K562 (cell line): Measurements from ENCODE around the gene MYH15. TPM values are rescaled to one million over a fixed set of nuclear protein-coding genes. Genes with fewer than 3 reads are reported as not detected.

Experiments
- CBFA2T3 ChIP-seq: fragments of 450-650 bp; IDR thresholded peaks from 2 replicates; pipeline ENCODE4 v1.6.1; 2017
- CEBPG ChIP-seq, 3 experiments: fragments of 200-800 bp in 1 of 3; sonication (Bioruptor generic) in 1 of 3; sonication (generic) in 1 of 3; formaldehyde crosslinking in 1 of 3; IDR thresholded peaks in 2 of 3; conservative IDR thresholded peaks in 1 of 3; 2 replicates each; pipeline versions ENCODE4 v1.6.1 to v1.8.0; 2016 to 2022; ENCODE audit warnings: missing compliant biosample characterization in 2 of 3, missing genetic modification characterization in 2 of 3, mild to moderate bottlenecking in 1 of 3, missing genetic modification reagents in 1 of 3
- ESRRB ChIP-seq: fragments of 250-450 bp; sonication (Bioruptor Pico); IDR thresholded peaks from 2 replicates; pipeline ENCODE4 v1.5.0; 2020; ENCODE audit warnings: mild to moderate bottlenecking, moderate library complexity, borderline replicate concordance
- HMG20B ChIP-seq: fragments of 250-450 bp; sonication (Bioruptor Pico); IDR thresholded peaks from 2 replicates; pipeline ENCODE4 v1.5.0; 2021; ENCODE audit warnings: mild to moderate bottlenecking
- IRF9 ChIP-seq: fragments of 450-650 bp; IDR thresholded peaks from 2 replicates; pipeline ENCODE4 v1.6.1; 2016; ENCODE audit warnings: missing biosample characterization, missing genetic modification characterization
- KDM1A ChIP-seq, 2 experiments: fragments of 450-650 bp; IDR thresholded peaks; 2 replicates each; pipeline ENCODE4 v1.6.1; 2016; ENCODE audit warnings: mild to moderate bottlenecking in 2 of 2
- KDM2B ChIP-seq: fragments of 250-450 bp; sonication (Bioruptor Pico); IDR thresholded peaks from 2 replicates; pipeline ENCODE4 v1.8.0; 2021; ENCODE audit warnings: mild to moderate bottlenecking, moderate library complexity
- NONO ChIP-seq, 2 experiments: fragments of 200-400 bp in 1 of 2; fragments of 450-650 bp in 1 of 2; formaldehyde crosslinking in 1 of 2; IDR thresholded peaks; 2 replicates each; pipeline ENCODE4 v1.6.1; 2017; ENCODE audit warnings: low read depth in 2 of 2, mild to moderate bottlenecking in 2 of 2, moderate library complexity in 2 of 2, low read length in 1 of 2
- PBX2 ChIP-seq, 2 experiments: IDR thresholded peaks in 1 of 2; conservative IDR thresholded peaks in 1 of 2; 2 replicates each; pipeline ENCODE4 v1.6.1; 2016; ENCODE audit warnings: low read depth in 2 of 2, mild to moderate bottlenecking in 1 of 2, missing compliant biosample characterization in 1 of 2, missing genetic modification characterization in 1 of 2, moderate library complexity in 1 of 2
- POLR3G ChIP-seq: IDR thresholded peaks from 2 replicates; pipeline ENCODE4 v1.6.1; 2011; ENCODE audit not compliant: insufficient read length, insufficient replicate concordance; ENCODE audit errors: extremely low read depth
- SLC30A9 ChIP-seq: fragments of 250-450 bp; sonication (Bioruptor Pico); IDR thresholded peaks from 2 replicates; pipeline ENCODE4 v1.8.0; 2022; ENCODE audit warnings: mild to moderate bottlenecking, moderate library complexity
- TFAP4 ChIP-seq: sonication (generic); formaldehyde crosslinking; IDR thresholded peaks from 2 replicates; pipeline ENCODE4 v1.8.0; 2022; ENCODE audit warnings: missing genetic modification reagents, mild to moderate bottlenecking, moderate library complexity, borderline replicate concordance
- XRCC4 ChIP-seq: IDR thresholded peaks from one replicate; pipeline ENCODE4 v1.6.1; 2011; ENCODE audit not compliant: insufficient read depth, insufficient read length; ENCODE audit errors: extremely low read depth
- YBX1 ChIP-seq: fragments of 450-650 bp; IDR thresholded peaks from 2 replicates; pipeline ENCODE4 v1.7.1; 2016; ENCODE audit warnings: mild to moderate bottlenecking
- ZNF232 ChIP-seq: sonication (generic); formaldehyde crosslinking; IDR thresholded peaks from 2 replicates; pipeline ENCODE4 v1.8.0; 2022; ENCODE audit warnings: mild to moderate bottlenecking, missing genetic modification reagents
- ZNF408 ChIP-seq: fragments of 250-450 bp; sonication (Bioruptor Pico); IDR thresholded peaks from 2 replicates; pipeline ENCODE4 v1.4.0; 2020; ENCODE audit warnings: low read depth, mild to moderate bottlenecking, moderate library complexity
- ZSCAN29 ChIP-seq: fragments of 450-650 bp; IDR thresholded peaks from 2 replicates; pipeline ENCODE4 v1.6.1; 2017
- polyA plus RNA-seq, 8 experiments: library from polyadenylated mRNA; depleted of rRNA in 4 of 8; stranded (reverse) in 5 of 8; unstranded in 3 of 8; fragments of >200 nt; fragmentation: Nextera tagmentation in 2 of 8; fragmentation: Illumina TruSeq in 1 of 8; extraction: Ambion mirVana in 2 of 8; extraction: Trizol in 1 of 8; gene quantifications; 2 replicates each; pipeline versions ENCODE4 v1.2.1 to v1.2.3, GENCODE V29; 2011 to 2014; ENCODE audit warnings: inconsistent platforms in 1 of 8, missing spikeins in 1 of 8
- total RNA-seq, 7 experiments: library from RNA; depleted of rRNA in 6 of 7; stranded (reverse); fragments of >200 nt in 6 of 7; fragmentation: Illumina TruSeq in 2 of 7; extraction: Trizol in 2 of 7; gene quantifications; 2 replicates each; pipeline versions ENCODE4 v1.2.1 to v1.2.3, GENCODE V29; 2011 to 2021; ENCODE audit warnings: low replicate concordance in 1 of 7
- TF ChIP-seq, protein P1 (sequence below), 2 experiments: fragments of 450-650 bp; conservative IDR thresholded peaks; 2 replicates each; pipeline ENCODE4 v1.6.1; 2017; ENCODE audit warnings: mild to moderate bottlenecking in 2 of 2, moderate library complexity in 2 of 2
- TF ChIP-seq, protein P2 (sequence below): sonication (generic); formaldehyde crosslinking; IDR thresholded peaks from 2 replicates; pipeline ENCODE4 v1.8.1; 2023; ENCODE audit warnings: mild to moderate bottlenecking, missing genetic modification reagents, moderate library complexity

The MYH15 gene
- total and polyA plus RNA-seq, 9 of the 15 experiments (the other 6 are each of a cell fraction or from before 2014, with no cell fraction given): 0.03 to 0.29 (median 0.12) TPM

GRCh38 chr3:108406661-108407206, 103.7 kb downstream of the MYH15 start (continued):
- TF ChIP-seq PBX2 (CRISPR knock-in tag; IDR thresholded peaks at IDR 0.05; ENCODE audit: low read depth): no peak
- peak; percentile 89 for TF ChIP-seq PBX2 (tag; conservative IDR thresholded peaks at IDR 0.05; ENCODE audit: low read depth)
- TF ChIP-seq KDM2B (CRISPR knock-in tag): no peak
- no peak for TF ChIP-seq KDM1A (IDR thresholded peaks at IDR 0.05)
- TF ChIP-seq TFAP4 (CRISPR knock-in tag): no peak
- TF ChIP-seq ESRRB: no peak
- no peak for TF ChIP-seq YBX1
- TF ChIP-seq, protein P1, sequence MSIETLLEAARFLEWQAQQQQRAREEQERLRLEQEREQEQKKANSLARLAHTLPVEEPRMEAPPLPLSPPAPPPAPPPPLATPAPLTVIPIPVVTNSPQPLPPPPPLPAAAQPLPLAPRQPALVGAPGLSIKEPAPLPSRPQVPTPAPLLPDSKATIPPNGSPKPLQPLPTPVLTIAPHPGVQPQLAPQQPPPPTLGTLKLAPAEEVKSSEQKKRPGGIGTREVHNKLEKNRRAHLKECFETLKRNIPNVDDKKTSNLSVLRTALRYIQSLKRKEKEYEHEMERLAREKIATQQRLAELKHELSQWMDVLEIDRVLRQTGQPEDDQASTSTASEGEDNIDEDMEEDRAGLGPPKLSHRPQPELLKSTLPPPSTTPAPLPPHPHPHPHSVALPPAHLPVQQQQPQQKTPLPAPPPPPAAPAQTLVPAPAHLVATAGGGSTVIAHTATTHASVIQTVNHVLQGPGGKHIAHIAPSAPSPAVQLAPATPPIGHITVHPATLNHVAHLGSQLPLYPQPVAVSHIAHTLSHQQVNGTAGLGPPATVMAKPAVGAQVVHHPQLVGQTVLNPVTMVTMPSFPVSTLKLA (conservative IDR thresholded peaks at IDR 0.05): 0 out of 4 replicates have a peak, but pooled peaks of 1 of the 2 experiments have one; percentile 19
- TF ChIP-seq POLR3G: no peak
- TF ChIP-seq HMG20B (CRISPR knock-in tag): no peak
- TF ChIP-seq NONO (IDR thresholded peaks at IDR 0.05; ENCODE audit: low read depth in 2 of 2, low read length in 1 of 2): no peak
- TF ChIP-seq ZNF408 (CRISPR knock-in tag): no peak
- no peak for TF ChIP-seq ZSCAN29
- no peak for TF ChIP-seq CBFA2T3
- TF ChIP-seq SLC30A9 (CRISPR knock-in tag): no peak
- no peak for TF ChIP-seq CEBPG (CRISPR knock-in tag; IDR thresholded peaks at IDR 0.05)
- TF ChIP-seq CEBPG (tag; conservative IDR thresholded peaks at IDR 0.05 in 1 of 2, IDR thresholded peaks at IDR 0.05 in 1 of 2): no peak
- TF ChIP-seq IRF9 (tag): no peak
- TF ChIP-seq ZNF232 (CRISPR knock-in tag): no peak
- TF ChIP-seq XRCC4: no peak
- TF ChIP-seq, protein P2, sequence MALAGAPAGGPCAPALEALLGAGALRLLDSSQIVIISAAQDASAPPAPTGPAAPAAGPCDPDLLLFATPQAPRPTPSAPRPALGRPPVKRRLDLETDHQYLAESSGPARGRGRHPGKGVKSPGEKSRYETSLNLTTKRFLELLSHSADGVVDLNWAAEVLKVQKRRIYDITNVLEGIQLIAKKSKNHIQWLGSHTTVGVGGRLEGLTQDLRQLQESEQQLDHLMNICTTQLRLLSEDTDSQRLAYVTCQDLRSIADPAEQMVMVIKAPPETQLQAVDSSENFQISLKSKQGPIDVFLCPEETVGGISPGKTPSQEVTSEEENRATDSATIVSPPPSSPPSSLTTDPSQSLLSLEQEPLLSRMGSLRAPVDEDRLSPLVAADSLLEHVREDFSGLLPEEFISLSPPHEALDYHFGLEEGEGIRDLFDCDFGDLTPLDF (CRISPR knock-in tag): no peak
